GM23338 (cell line): ENCODE measurements around the gene MCAM.

Experiments used
- JUNB ChIP-seq: IDR thresholded peaks from one replicate; pipeline ENCODE4 v1.6.1; 2016; ENCODE audit warnings: antibody characterized with exemption; ENCODE audit not compliant: unreplicated experiment
- POLR2AphosphoS5 ChIP-seq: IDR thresholded peaks from 2 replicates; pipeline ENCODE4 v1.6.1; 2016; ENCODE audit warnings: antibody characterized with exemption, low read depth
- TF ChIP-seq, protein P1 (sequence below), 2 experiments: fragments of 200-600 bp in 1 of 2; sonication (generic) in 1 of 2; conservative IDR thresholded peaks; 2 replicates each; pipeline versions ENCODE4 v1.5.1 to v1.6.1; 2016 to 2017; ENCODE audit warnings: antibody characterized with exemption in 2 of 2, low read depth in 2 of 2, mild to moderate bottlenecking in 2 of 2, moderate library complexity in 1 of 2

DNA sequence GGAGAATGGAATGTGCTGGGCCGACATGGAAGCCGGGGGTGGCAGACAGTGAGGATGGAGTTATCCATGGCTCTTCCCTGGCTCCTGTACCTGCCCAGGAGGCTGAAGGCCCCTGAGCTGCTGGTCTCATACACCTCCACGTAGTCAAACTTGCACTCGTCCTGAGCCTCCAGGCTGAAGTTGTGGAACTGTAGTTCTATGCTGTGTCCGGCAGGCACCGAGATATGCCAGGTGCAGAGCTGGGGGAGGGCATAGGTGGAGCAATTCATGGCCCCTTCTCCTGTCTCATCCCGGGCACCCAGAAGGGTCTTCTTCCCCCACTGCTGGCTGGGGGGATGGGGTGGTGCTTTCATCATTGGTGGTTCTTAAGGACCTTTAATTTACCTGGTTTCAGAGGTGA, 26.8 kb upstream of the MCAM start:
- no peak for TF ChIP-seq POLR2AphosphoS5
- TF ChIP-seq, protein P1, sequence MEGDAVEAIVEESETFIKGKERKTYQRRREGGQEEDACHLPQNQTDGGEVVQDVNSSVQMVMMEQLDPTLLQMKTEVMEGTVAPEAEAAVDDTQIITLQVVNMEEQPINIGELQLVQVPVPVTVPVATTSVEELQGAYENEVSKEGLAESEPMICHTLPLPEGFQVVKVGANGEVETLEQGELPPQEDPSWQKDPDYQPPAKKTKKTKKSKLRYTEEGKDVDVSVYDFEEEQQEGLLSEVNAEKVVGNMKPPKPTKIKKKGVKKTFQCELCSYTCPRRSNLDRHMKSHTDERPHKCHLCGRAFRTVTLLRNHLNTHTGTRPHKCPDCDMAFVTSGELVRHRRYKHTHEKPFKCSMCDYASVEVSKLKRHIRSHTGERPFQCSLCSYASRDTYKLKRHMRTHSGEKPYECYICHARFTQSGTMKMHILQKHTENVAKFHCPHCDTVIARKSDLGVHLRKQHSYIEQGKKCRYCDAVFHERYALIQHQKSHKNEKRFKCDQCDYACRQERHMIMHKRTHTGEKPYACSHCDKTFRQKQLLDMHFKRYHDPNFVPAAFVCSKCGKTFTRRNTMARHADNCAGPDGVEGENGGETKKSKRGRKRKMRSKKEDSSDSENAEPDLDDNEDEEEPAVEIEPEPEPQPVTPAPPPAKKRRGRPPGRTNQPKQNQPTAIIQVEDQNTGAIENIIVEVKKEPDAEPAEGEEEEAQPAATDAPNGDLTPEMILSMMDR (conservative IDR thresholded peaks at IDR 0.05; ENCODE audit: low read depth in 2 of 2), result no peak
- TF ChIP-seq JUNB, result no peak
